Body of pancreas (tissue), 4 donors: ENCODE measurements around the gene ALLC.

Source experiments
- POLR2A ChIP-seq, 3 donors: fragments of 450-650 bp; IDR thresholded peaks; one replicate each; pipeline ENCODE4 v1.6.1; 2016; ENCODE audit warnings: antibody characterized with exemption in 3 of 3, mild to moderate bottlenecking in 2 of 3
- TF ChIP-seq, protein P1 (sequence below), 7 experiments: fragments of 450-650 bp in 4 of 7; fragments of 200-600 bp in 3 of 7; sonication (generic) in 3 of 7; IDR thresholded peaks; one replicate each; pipeline ENCODE4 v1.5.1; 2016 to 2019; ENCODE audit warnings: antibody characterized with exemption in 7 of 7

GRCh38 chr2:3626812-3627499 lies 31.0 kb upstream of the ALLC start:
- TF ChIP-seq, protein P1, sequence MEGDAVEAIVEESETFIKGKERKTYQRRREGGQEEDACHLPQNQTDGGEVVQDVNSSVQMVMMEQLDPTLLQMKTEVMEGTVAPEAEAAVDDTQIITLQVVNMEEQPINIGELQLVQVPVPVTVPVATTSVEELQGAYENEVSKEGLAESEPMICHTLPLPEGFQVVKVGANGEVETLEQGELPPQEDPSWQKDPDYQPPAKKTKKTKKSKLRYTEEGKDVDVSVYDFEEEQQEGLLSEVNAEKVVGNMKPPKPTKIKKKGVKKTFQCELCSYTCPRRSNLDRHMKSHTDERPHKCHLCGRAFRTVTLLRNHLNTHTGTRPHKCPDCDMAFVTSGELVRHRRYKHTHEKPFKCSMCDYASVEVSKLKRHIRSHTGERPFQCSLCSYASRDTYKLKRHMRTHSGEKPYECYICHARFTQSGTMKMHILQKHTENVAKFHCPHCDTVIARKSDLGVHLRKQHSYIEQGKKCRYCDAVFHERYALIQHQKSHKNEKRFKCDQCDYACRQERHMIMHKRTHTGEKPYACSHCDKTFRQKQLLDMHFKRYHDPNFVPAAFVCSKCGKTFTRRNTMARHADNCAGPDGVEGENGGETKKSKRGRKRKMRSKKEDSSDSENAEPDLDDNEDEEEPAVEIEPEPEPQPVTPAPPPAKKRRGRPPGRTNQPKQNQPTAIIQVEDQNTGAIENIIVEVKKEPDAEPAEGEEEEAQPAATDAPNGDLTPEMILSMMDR (IDR thresholded peaks at IDR 0.05), result no peak
- no peak for TF ChIP-seq POLR2A (IDR thresholded peaks at IDR 0.05)
